ENCODE data around the gene TMEM59L.

The TMEM59L gene

DNA sequence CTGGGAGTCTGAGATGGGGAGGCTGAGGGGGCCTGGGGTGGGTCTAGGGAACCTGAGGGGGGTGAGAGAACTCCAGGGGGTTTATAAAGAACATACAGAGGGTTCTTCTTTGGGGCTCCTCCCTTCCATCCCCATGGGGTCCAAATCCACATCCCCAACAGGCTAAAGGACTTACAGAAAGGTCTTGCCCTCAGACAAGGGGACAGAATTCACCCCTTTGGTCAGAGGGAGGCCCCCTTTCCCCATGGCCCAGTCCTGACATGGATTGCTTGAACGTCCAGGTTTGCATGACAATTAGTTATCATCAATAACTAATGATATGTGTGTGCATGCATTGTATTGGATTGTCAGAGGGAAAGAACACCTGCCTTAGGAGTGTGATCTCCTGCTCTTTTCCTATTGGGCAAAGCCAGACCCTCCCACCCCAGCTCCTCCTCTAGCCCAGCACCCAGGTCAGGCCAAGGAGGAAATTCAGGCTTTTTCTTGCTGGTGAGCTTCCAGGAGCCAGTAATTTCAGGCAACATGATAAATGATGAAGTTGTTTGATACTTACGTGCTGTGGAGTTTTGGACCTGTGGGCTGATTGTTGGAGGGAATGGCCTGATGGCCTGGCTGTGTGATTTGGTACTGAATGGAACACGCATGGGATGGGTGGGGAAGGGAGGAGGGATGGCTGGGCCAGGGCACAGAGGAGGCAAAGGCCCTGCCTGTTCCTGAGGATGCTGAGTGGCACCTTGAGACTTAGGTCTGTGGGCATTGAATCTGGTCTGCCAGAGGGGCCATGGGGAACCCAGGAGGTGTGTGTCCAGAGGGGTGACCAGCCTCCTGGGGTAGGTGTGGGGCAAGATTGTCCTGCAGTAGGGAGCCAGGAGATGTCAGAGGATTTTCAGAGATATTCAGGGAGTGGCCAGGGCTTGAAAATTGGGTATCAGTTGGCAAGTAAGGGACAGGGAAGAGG, 25.3 kb downstream of the TMEM59L start:
- DNase-seq (ENCODE audit: low spot score) = no peak

- DNase-seq (ENCODE audit: low spot score) = no peak
Observed at GRCh38 chr19:18639706-18640243, 27.1 kb downstream of the TMEM59L start.

GRCh38 chr19:18644196-18645034, 31.7 kb downstream of the TMEM59L start:
- DNase-seq (ENCODE audit: low spot score) = no peak

- DNase-seq (ENCODE audit: low spot score) = no peak
Observed at GRCh38 chr19:18645035-18645511, 32.4 kb downstream of the TMEM59L start.

GRCh38 chr19:18646535-18647370, 34.1 kb downstream of the TMEM59L start:
- no peak for DNase-seq (ENCODE audit: low spot score)

DNA sequence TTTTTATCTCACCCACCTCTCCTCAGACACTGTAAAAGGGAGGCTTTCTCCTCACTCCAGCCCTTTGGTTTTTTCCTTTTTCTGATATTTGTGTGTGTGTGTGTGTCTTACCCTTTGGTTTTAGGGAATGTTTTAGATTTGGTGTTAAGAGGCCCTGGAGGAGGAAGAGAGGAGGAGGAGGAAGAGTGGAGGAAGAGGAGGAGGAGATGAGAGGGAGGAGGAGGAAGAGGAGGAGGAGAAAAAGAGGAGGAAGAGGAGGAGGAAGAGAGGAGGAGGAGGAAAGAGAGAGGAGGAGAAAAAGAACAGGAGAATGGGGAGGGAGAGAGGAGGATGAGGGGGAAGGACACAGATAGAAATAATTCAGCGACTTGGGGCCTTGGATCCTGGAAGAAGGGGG, 34.7 kb downstream of the TMEM59L start:
- no peak for DNase-seq (ENCODE audit: low spot score)

DNA sequence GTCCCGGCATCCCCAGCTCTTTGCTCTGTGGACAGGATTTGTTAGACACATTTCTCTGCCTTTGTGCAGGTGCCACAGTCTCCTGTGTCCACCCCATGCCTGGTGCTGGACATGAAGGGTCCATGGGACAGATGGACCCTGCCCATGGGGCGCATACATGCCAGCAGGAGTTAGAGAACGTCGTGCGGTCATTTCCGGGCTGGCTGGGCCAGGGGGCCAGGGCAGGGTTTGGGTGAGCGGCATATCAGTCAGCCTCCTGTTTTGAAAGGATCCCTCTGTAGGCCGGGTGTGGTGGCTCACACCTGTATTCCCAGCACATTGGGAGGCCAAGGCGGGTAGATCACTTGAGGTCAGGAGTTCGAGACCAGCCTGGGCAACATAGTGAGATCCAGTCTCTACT, 35.1 kb downstream of the TMEM59L start:
- DNase-seq (ENCODE audit: low spot score) = no peak

DNA sequence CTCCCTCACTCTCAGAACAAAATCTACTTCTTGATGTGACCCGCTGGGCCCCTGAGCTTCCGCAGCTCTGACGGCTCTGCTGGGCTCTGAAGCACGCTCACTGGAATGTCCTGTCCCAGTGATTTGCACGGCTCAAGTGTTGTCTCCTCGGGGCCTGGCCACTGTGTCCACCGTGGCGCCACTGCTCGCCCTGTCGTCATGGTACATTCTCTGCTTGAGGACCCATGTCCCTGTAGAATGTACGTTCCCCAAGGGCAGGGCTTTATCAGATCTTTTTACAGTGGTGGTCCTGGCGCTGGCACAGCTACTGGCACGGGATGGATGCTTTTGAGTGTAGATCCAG, 36.3 kb downstream of the TMEM59L start:
- no peak for DNase-seq (ENCODE audit: low spot score)

DNA sequence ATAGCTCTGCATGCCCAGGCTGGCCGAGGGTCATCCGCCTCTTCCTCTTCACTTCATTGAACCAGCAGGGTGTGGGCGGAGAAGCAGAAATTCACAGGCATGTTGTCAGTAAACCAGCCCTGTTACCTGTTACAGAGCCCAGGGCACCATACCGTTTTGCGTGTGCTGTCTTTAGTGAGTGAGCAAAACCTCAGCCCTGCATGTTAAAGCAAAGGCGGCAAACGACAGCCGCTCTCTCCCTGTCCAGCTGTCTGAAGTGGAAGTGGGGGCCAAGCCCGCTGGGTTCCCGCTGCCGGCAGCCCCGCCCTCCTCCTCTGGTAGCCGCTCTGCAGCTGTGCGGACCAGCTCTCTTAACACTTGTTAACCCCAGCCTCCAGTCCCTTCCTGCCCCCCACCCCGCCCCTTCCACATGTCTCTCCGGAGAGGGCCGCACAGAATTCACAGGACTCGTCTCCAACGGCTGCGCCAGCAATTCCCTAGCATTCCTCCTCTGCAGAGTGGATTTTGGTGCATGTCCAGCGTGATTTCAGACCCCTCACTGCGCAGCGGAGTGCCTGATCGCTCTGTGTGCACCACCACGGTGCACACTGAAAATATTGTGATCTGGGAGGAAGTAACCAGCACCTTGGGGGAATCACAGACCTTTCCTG, 36.8 kb downstream of the TMEM59L start:
- DNase-seq (ENCODE audit: low spot score) = no peak

GRCh38 chr19:18650021-18650390, 37.3 kb downstream of the TMEM59L start:
- no peak for DNase-seq (ENCODE audit: low spot score)

- no peak for DNase-seq (ENCODE audit: low spot score)
Observed at GRCh38 chr19:18650468-18651041, 37.9 kb downstream of the TMEM59L start.

- no peak for DNase-seq (ENCODE audit: low spot score)
Observed at GRCh38 chr19:18651300-18651699, 38.6 kb downstream of the TMEM59L start.

- DNase-seq (ENCODE audit: low spot score) = no peak
Observed at GRCh38 chr19:18651733-18652132, 39.1 kb downstream of the TMEM59L start.

DNA sequence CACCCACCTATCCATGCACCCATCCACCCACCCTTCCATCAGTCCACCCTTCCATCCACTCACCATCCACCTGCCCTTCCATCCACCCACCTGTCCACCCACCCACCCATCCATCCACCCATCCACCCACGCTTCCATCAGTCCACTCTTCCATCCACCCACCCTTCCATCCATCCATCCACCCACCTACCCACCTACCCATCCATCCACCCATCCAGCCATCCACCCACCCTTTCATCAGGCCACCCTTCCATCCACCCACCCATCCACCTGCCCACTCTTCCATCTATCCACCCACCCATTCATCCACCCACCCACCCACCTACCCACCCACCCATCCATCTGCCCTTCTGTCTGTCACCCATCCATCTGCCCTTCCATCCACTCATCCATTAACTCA, 41.2 kb downstream of the TMEM59L start:
- no peak for DNase-seq (ENCODE audit: low spot score)

- no peak for DNase-seq (ENCODE audit: low spot score)
Observed at GRCh38 chr19:18654469-18654868, 41.8 kb downstream of the TMEM59L start.

- no peak for DNase-seq (ENCODE audit: low spot score)
Observed at GRCh38 chr19:18655173-18655844, 42.6 kb downstream of the TMEM59L start.

DNA sequence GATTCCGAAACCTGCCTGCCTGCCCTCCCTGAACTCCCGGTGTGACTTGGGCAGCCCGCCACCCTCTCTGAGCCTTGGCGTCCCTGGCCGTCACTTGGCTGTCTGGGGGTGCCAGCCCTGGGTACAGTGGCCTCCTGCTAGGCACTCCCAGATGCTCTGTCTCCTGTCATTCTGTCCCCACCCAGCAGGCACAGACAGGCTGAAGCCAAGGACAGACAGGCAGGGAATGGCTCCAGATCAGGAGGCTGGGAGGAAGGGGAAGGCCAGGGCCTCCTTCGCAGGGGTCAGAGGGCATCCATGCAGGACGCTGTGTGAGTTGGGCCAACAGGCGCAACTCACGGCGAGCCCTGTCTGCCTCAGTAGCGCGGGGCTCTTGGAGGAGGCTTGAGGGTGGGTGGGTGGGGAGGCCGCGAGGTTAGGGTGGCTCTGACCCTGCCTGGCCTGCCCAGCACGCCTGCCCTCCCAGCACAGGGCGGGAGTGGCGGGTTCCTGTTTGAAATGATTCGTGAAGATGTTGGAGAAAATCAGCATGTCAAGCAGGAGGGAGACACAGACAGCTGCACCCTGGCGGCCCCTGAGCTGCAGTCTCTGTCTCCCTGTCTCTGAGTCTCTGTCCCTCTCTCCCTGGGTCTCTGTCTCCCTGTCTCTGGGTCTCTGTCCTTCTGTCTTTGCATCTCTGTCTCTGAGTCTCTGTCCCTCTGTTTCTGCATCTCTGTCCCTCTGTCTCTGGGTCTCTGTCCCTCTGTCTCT, 43.8 kb downstream of the TMEM59L start:
- no peak for DNase-seq (ENCODE audit: low spot score)

- DNase-seq (ENCODE audit: low spot score) = no peak
Observed at GRCh38 chr19:18657590-18658365, 45.1 kb downstream of the TMEM59L start.

DNA sequence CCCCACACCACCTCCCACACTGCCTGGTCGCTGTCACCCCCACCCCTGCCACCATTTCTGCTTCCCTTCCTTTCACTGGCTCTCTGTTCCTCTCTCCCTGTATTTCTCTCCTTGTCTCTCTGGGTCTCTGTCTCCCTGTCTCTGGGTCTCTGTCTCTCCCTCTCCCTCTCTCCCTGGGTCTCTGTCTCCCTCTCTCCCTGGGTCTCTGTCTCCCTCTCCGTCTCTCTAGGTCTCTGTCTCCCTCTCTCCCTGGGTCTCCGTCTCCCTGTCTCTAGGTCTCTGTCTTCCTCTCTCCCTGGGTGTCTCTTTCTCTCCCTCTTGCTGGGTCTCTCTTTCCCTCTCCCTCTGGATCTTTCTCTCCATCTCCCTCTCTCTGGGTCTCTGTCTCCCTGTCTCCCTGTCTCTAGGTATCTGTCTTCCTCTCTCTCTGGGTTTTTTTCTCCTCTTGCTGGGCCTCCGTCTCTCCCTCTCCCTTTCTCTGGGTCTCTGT, 45.7 kb downstream of the TMEM59L start:
- no peak for DNase-seq (ENCODE audit: low spot score)
